ENCODE results near the gene ITFG1.

The ITFG1 gene

DNA sequence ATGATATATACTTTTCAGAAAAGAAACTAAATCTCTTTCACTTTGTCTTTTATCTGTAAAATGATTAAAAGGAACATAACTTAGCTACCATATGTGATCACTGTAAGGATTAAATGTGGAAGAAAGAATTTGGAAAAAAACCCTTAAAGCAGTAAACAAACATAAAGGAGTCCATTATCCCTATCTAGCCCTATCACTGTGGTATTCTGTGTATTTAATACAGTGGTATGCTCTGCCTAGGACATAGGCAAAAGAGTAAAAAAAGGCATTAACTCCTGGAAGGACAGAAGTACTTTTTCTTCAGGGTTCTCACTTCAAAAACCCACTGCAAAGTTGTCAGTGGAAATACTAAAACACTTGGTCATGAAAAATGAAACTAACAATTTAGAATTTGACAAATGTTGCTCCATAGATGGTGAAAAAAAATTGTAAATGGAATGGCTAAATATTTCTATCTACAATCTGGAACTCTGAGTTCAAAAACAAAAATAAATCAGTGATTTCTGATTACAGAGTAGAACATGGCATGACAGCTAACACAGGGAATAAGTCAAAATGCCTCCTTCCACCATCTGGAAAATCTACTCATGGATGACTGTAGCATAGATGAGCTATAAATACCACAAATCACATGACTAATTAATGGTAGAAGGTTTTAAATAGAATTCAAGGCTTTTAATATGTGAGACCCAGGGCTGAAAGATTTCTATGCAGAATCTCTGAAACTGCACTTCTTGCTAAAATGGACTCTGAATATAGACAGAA lies 140.1 kb downstream of the ITFG1 start:
- DNase-seq: no peak

DNA sequence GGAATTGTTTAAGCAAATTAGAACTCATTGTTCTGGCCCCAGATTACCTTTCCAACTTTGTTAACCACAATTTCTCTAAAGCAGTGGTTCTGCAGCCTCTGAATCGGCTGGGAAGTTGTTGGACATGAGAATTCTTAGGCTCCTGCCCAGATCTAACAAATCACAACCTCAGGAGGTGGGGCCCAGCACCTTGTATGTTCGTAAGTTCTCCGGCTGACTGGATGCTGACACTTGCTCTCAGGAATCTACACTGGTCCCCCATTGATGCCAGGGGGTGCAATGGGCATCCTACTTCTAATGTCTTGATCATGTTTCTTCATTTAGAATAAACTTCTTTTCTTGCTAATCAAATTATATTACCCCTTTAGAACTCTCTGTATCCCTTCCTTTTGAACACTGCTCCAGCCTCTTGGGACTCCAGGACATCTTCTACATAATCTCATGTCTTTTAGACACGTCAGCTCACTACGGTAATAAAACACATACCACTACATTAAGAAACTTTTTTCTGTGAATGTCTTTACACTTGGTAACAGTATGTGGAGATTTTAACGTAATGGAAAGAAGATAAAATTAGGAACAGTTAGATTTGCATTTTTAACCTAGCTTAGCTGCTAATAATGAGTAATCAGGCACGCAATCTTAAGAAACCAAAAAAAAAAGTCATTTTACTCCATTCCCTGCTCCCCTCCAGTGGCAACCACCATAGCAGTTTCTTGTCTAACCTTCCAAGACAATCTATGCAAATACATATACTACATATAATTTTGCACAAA lies 143.2 kb downstream of the ITFG1 start:
- DNase-seq: no peak

DNA sequence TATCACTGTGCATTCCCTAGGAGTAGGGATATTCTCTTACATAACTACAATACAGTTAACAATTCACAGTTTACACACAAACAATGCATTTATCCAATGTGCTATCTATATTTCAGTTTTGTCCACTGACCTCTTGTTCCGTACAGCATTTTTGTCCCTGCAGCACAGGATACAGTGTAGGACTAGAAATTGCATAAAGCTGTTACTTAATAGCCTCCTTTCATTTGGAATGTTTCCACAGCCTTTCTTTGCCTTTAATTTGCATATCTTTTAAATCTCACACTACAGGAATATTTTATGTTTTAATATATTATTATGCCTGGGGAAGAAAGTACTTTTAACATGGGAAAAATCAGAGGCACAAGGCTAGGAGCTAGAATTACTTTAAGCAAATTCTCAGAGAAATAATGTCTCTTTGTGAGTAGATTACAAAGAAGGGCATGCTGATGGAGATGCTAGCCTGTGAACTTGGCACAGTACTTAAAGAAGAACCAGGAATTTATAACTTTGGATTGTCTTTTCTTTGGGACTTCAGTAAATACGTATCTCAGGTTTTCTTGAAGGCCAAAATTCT lies 144.3 kb downstream of the ITFG1 start:
- no peak for DNase-seq

DNA sequence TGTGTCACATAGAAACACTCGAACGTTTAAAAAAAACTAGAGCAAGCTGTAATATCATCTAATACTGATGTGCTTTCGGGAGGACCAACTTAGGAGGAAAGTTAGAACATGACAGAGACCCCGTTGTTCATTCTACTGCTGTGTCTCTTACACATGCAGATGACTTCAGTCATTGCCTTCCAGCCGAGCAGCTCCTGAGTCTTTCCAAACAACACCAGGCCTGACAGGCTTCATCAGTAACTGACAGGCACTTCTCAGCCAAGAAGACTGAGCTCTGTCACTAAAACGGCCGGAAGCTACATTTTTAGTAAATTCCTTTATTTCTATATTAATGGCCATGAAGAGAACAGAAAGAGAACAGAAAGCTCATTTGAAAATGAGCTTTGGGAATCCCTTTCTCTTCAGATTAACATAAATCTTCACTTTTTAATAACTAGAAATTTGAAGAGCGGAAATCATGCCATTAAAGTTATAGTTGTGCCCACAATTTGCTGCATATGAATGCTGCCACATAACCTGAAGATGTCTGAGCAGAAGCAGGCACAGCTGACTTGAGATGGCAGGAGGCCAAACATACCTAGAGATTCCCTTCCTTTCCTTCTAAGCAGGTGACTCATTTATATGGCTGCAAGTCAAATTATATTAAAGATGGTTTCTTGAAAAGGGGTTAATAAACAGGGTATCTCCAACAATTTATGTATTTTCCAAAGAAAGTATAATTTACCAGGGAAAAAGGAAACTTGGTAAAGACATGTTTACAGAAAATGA lies 148.9 kb downstream of the ITFG1 start:
- no peak for DNase-seq

DNA sequence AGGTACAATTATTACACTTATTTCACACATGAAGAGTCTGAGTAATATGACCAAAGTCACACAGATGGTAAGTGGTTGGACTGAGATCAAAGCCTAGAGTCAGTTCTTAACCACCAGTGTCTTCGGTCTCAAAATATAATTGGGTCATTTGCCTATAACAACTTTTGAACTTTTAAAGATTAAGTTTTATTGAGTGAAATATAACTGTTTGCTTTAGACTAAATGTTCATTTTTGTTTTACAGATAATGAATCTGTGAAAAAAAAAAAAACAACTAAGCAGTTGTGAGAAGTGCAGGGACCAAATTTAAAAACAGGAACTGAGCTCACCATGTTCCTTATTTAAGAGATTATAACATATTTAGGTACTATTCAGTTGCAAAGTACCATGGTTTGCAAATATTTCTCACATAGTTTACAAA lies 150.1 kb downstream of the ITFG1 start:
- no peak for DNase-seq

DNA sequence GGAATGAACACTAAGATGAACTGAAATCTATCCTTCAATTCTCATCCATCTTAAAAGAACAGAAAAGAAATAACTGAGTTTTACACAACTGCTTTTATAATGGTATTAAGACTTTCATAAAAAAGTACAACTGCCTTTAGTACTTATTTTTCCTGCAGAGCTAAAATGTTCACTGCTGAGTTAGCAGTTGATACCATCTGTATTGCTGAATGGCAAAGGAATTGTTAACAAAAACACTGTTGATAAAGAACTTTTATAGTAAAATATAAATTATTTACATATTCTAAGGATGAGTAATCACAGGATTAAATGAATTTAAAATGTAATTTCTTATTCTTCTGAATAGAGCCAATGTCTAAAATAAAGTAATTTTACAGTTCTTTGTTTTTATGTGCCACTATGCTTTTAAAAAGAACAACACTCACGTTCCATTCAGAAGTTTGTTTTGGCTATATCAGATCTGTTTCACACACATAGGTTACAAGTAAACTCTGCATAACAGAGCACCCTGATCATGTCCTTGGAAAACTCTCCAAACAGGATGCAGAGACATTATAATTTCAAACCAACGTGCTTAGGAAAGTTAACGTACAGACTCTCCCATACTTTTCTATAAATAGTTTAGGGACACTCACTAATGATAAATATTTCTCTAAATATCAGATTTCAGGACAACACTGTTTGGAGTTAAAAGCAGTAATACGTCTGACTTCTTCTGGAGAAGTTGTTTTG lies 151.1 kb downstream of the ITFG1 start:
- DNase-seq: no peak

DNA sequence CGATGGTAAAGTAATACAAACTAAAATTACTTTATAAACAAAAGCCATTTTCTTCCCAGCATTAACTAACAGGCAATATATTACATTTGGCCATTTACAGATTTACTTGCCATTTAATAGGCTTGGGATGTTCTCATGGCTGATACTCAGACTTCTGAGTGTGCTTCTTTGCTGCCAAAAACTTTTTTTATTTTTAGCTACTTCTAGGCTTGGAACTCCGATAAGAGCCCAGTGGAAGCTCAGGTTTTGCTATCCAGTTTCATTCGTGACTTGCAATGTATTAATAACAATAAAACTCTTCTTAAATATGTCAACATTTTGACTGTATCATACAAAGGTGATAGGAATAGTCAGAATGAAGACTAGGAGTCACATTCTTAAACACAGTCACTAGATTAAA lies 152.3 kb downstream of the ITFG1 start:
- no peak for DNase-seq

DNA sequence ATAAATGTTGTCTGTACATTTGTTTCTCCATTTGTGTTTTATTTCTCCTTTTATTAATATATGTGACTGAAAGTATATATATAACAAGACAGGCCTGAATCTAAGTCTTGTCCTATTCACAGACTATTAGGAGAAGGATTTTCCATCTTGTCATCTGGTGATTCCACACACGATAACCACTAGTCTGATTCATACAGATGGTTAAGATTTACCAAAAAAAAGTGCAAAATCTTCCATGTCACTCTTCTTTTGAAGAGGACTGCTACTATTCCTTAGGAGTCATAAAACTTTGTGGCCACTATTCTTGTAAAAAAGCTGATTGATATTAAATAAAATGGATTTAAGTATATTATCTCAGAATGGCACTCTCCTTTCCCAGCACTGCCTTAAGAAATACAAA lies 156.3 kb downstream of the ITFG1 start:
- no peak for DNase-seq

DNA sequence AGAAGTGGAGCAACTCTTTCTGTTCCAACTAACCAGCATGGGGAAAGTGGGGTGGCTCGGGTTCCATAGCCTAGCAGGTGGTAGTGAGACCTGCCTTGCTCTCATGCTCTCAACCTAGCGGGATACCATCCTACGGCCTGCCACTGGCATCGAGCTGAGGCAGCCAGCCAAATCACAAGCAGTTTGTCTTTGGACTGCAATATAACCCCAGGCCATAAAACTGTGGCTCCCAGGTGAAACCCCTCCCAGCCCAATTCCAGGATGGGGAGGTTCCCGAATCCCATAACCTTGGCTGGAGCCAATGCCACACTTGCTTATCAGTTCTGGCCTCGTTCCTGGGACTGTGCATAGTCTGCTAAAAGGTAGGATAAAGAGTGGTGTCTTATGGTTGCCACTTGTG lies 161.3 kb downstream of the ITFG1 start:
- DNase-seq: no peak

DNA sequence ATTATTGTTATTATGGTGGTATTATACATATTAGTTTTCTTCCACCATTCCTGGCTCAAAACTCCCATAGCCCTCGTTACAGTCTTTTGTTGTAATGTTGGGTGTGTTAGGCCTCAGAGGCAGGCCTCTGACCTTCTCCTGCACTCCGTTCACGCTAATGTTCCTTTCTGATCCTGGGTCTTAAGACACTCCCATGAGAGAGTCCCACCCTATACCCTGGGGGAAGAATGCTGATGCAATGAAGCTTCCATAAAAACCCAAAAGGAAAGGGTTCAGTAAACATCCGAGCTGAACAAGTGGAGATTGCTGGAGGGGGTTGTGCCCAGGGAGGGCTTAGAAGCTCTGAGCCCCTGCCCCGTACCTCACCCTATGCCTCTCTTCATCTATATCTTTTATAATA lies 175.9 kb downstream of the ITFG1 start:
- no peak for DNase-seq

DNA sequence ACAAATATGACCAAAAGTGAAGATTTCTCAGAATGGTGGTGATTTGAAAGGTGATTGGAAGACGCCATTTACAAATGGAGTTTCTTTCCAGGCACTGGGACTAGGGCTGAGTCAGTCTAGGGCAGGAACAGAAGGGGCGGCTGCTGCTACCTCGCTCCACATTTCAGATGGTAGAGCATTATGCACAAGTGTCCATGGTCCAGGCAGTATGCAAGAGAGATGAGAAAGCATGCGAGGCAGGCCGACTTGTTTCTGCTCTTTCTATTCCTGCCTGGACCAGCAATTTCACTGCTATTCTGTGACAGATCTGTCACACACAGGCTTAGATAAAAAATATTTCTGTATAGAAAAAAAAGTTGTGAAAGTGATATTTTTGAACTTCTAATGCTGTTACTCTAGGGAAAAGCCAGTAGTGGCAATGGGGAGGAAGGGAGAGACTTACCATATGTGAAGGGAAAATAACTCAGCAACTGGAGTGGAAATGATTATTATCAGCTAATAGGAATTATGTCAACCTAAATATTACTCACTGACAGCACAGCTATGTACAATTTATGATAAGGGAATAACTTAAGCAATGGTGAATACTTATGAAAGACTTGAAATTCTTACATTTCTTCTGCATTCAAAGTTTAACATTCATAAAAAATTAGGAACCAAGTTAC lies 182.4 kb downstream of the ITFG1 start:
- DNase-seq: no peak

DNA sequence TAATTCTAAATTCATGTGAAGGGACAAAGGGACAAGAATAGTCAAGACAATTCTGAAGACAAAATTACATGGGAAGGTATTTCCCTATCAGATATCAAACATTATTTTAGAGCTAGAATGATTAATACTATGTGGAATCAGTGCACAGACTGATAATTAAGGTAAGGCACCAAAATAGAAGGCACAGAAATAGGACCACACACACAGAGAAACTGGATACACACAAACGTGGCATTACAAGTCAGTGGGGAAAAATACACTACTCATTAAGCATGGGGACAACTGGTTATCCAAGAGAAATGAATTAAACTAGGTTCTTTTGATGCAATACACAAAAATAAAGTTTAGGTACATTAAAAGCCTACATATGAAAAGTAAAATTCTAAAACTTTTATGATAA lies 184.3 kb downstream of the ITFG1 start:
- DNase-seq: no peak

DNA sequence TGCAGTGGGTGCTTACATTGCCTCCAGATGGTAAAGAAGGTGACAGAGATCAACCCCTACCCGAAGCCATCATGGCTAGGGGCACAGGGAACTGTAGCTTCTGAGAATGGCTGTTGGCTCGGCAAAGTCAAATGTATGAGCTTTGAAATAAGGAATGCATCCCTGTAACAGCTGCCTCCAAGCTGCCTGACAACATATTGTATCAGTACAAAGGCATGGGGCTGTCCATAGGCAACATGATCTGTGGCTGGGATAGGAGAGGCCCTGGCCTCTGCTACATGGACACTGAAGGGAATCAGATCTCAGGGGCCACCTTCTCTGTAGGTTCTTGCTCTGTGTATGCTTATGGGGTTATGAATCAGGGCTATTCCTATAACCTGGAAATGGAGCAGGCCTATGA lies 197.9 kb downstream of the ITFG1 start:
- DNase-seq: no peak

DNA sequence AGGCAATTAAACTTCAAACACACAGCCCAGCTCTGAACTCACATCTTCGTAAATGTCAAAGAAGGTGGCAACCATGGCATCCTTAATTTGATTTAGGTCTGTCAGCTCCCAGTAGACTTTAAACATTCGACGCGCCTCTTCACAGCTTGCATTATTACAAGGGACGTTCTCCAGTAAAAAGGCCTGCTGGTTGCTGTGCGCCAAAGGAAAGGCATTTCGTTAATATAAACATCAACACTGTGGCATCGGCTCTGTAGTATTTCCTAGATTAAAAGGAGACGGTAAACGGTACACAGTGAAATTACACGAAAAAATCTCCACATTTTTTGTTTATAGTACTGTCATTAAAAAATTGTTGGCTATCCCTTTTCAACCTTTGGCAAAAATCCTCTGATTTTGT lies 200.4 kb downstream of the ITFG1 start:
- no peak for DNase-seq

DNA sequence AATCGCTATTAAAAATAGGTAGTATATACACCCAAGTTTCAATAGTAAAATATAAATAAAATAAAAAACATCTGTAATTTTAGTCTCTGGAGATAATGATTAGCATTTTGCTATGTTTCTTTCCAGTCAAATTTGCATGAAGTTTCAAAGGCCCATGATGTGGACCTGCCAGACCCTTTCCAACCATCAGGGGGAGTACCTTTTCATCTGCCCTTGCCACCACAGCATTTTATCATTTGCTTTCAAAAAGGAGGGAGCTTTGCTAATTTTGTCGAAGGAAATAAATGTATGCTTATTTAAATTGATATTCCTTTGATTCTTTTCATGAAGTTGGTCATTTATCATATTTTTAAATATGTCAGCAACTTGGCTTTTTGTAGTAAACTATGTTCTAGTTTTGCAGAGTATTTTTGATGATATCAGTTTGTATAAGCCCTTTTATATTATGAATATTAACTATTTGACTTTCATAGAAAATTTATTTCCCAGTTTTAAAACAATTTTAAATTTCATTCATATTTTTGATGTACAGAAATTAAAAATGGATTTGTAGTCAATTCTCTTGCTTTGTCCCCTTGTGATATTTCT lies 201.9 kb downstream of the ITFG1 start:
- DNase-seq: no peak

DNA sequence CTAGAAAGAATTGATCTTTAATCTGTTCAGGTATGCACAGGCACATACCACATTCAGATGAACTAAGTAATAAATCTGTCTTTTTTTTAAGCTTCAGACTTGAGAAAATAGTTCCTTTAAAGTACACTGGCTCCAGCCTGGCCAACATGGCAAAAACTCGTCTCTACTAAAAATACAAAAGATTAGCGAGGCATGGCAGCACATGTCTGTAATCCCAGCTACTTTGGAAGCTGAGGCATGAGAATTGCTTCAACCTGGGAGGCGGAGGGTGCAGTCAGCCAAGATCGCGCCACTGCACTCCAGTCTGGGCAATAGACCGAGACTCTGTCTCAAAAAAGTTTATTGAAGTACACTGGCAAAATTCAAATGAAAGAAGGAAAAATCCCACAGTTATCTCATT lies 206.1 kb downstream of the ITFG1 start:
- DNase-seq: no peak

DNA sequence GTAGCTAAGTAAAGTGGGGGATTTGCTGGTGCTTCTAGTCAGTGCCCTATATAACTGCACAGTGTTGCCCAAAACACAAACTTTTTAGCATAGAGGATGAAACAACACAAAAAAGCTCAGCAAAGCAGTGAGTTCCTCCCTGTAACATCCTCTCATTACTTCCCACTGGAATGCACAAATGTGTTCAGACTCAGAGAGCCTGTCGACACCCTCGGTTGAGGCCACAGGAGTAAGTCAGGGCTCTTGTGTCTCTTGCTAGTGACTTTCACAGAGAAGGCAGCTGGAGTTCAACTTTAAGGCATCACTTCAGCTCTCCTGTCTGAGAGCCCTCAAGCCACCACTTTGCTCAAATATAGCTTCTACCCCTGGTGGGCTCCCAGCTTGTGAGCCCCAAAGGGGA lies 209.9 kb downstream of the ITFG1 start:
- no peak for DNase-seq

DNA sequence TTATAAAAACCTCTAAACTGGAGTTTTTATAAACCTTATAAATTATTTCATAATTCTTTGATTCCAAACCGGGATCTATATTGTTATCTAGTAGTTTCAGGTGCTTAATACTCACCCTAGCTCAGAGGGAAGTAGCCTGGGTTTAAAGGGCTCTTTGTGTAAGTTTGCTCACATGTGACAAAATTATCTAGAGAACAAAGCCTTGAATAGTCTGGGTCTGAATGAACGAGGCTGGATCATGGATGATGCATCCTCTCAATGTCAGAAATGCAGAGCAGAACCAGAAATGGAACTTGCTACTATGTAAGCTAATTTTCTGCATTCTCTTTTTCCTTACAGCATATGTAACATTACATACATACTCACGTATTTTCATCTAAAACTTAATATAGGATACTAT lies 213.2 kb downstream of the ITFG1 start:
- DNase-seq: no peak

DNA sequence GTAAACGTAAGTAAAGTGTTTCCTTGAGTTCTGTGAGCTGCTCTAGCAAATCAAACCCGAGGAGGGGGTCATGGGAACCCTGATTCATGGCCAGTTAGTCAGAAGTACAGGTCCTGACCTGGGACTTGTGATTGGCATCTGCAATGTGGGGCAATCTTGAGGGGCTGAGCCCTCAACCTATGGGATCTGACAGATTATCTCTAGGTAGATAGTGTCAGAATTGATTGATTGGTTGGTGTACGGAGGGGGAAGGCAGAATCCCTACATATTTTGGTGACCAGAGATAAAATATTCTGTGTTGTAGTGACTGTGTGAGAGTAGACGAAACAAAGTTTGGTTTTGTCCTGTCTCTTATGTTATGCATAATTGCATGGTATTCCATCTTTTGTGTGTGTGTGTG lies 216.7 kb downstream of the ITFG1 start:
- DNase-seq: no peak

DNA sequence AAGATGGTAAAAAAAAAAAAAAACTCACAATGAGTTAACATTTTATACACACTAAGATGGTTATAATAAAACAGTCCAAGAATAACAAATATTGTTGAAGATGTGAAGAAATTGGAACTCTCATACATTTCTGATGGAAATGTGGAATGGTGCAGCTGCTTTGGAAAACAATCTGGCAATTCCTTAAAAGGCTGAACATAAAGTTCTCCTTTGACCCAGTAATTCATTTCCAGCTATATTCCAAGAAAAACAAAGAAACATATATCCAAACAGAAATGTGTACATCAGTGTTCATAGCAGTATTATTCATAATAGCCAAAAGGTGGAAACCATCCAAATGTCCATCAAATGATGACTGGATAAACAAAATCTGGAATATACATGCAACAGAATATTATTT lies 219.8 kb downstream of the ITFG1 start:
- DNase-seq: no peak

DNA sequence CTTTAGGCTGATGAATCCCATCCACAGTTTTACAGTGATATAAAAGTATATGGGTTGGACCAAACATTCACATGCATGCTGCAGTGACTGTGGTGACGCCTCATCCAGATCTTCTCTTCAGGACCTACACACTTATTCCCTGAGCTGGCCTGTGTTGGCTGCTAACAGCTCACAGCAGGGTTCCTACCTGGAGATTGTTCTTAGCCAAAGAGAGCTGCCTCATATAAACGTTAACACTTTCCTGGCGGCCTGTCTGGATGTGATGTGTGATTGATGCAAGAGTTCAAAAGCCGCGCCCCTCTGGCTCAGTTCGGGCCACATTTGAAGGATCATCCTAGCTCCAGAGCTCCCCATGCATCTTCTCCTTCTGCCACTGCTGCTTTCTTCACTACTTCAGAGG lies 224.1 kb downstream of the ITFG1 start:
- DNase-seq: no peak

DNA sequence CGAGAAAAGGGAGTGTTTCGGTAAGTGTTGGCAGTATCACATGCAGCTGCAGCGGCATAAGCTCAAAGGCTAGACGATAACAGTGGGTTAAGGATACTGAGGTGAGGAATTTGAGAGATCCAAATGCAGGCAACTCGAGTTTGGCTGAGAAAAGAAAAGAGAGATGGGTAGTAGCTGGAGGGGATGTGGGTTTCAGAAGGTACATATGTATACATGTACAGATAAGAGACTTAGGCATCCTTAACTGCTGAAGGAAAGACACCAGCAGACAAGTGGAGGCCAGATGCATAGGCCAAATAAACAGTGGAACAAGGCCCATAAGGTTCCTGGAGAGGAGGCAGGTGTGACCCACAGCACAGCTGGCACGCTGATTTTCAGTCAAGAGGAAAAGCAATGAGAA lies 230.6 kb downstream of the ITFG1 start:
- DNase-seq: no peak

Data from activated naive CD4-positive, alpha-beta T cell (primary cell).